Measurements from ENCODE around the gene DCUN1D1. TPM values are rescaled to one million over a fixed set of nuclear protein-coding genes. Genes with fewer than 3 reads are reported as not detected.

The DCUN1D1 gene
- total and polyA plus RNA-seq, 8 donors: 37.4 to 47.4 (median 41.0) TPM

DNA sequence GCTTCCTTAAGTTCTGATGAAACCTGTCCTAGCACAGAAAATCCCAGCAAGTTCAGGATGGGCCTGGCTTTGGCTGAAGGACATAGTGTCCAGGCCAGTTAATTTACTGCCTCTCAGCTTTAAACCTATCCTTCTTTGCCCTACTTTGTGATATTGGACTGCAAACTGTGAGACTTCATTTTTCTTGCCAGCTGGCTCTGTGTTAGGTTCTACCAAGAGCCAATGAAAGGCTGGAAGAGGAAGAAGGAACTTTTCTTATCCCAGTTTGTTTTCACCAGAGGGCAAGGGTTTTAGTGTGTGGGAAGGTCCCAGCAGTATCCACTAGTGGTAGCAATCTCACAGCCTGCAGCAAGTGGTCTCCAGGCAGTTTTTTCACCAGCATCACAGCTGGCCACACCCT, 18.2 kb downstream of the DCUN1D1 start:
- TF ChIP-seq, protein P1, sequence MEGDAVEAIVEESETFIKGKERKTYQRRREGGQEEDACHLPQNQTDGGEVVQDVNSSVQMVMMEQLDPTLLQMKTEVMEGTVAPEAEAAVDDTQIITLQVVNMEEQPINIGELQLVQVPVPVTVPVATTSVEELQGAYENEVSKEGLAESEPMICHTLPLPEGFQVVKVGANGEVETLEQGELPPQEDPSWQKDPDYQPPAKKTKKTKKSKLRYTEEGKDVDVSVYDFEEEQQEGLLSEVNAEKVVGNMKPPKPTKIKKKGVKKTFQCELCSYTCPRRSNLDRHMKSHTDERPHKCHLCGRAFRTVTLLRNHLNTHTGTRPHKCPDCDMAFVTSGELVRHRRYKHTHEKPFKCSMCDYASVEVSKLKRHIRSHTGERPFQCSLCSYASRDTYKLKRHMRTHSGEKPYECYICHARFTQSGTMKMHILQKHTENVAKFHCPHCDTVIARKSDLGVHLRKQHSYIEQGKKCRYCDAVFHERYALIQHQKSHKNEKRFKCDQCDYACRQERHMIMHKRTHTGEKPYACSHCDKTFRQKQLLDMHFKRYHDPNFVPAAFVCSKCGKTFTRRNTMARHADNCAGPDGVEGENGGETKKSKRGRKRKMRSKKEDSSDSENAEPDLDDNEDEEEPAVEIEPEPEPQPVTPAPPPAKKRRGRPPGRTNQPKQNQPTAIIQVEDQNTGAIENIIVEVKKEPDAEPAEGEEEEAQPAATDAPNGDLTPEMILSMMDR (IDR thresholded peaks at IDR 0.05): no peak
- ATAC-seq (no peak), DNase-seq (no peak)
- Histone ChIP-seq H3K27me3 (no peaks in the 10 kb centered on the region), H3K4me3 (no peak overlapping the region), H3K27ac (no peak overlapping the region), H3K4me1 (peaks cover 0 to 21% of the 10 kb centered on the region in 2 donors), H3K9me3 (no peaks in the 10 kb centered on the region), H3K36me3 (peaks cover 0 to 9% of the 10 kb centered on the region in 2 donors)
- intact Hi-C loops (cut with DNase I): no loop called here

DNA sequence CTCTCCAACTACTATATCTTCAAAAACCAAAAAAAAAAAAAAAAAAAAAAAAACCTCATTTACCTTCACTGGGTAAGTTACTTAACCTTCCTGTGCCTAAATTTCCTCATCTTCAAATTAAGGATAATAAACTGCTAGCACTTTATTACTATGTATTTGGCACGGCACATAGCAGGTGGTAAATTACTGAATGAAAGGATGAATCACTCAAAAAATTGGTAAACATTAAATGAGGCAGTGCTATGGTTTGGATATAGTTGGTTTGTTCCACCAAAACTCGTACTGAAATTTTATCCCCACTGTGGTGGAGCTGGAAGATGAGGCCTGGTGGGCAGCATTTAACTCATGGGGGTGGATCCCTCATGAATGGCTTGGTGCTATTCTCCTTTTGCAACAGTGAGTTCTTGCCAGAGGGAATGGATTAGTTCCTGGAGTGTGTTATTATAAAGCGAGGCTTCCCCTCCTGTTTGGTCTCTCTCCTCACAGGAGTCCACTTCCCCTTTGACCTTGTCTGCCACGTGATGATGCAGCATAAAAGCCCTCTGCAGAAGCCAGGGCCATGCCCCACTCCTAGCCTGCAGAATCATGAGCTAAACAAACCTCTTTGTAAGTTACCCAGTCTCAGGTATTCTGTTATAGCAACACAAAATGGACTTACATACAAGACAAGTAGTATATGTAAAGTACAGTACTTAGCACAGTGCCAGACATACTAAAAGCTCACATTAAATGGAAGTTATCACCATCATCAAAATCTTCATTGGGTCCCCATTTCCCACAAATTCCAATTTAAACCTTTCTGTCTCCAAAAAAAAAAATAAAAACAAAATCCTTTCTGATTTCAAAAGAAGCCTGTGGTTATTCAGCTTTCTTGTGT, 20.6 kb downstream of the DCUN1D1 start:
- no peaks in the 10 kb centered on the region for H3K27me3 ChIP-seq
- intact Hi-C loops (cut with DNase I): no loop called here
- peaks cover 0 to 15% of the 10 kb centered on the region in 2 donors for H3K36me3 ChIP-seq
- H3K4me3 ChIP-seq: no peak overlapping the region
- H3K9me3 ChIP-seq: no peaks in the 10 kb centered on the region
- H3K4me1 ChIP-seq: peaks cover 0 to 15% of the 10 kb centered on the region in 2 donors
- H3K27ac ChIP-seq: peak overlapping the region in 1 of 2 donors; percentile 35
- DNase-seq (no peak), ATAC-seq (peak; percentile 57)
- TF ChIP-seq, protein P1 (IDR thresholded peaks at IDR 0.05): no peak

DNA sequence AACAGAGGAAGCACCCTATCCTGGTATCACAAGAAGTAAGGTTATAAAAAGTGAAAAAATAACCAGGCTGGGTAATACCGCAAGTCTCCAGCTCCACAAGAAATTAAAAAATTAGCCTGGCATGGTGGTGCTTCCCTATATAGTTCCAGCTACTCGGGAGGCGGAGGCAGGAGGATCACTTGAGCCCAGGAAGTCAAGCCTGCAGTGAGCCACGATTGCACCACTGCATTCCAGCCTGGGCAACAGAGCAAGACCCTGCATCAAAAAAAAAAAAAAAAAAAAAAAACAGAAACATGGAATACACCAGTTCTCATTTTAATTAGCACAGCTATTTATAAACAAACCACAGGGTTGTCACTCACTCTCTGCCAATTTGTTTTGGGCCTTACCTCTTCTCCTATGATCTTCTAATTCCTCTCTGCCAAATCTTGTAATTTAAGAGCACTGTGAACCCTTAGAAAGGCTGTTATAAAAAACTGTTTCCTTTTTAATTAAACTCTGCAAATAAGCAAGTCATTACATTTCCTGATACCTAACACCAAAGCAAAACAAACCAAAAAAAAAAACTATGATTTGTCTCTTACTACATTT, 22.6 kb downstream of the DCUN1D1 start:
- Histone ChIP-seq H3K4me3 (no peak overlapping the region), H3K36me3 (peaks cover 0 to 19% of the 10 kb centered on the region in 2 donors), H3K27me3 (no peaks in the 10 kb centered on the region), H3K27ac (no peak overlapping the region), H3K9me3 (no peaks in the 10 kb centered on the region), H3K4me1 (peaks cover 0 to 15% of the 10 kb centered on the region in 2 donors)
- intact Hi-C loops (cut with DNase I): no loop called here
- DNase-seq (no peak), ATAC-seq (no peak)
- TF ChIP-seq, protein P1 (IDR thresholded peaks at IDR 0.05): no peak

DNA sequence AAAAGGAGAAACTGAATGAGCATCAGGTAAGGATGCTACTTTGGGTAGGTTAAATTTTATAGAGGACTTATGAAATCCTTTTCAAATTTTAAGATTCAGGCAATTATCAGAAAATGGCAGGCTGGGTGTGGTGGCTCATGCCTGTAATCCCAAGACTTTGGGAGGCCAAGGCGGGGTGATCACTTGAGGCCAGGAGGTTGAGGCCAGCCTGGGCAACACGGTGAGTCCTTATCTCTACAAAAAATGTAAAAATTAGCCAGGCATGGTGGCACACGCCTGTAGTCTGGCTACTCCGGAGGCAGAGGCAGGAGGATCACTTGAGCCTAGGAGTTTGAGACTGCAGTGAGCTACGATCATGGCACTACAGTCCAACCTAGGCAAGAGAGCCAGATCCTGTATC, 23.1 kb downstream of the DCUN1D1 start:
- H3K4me1 ChIP-seq: peaks cover 0 to 15% of the 10 kb centered on the region in 2 donors

More for the DNA sequence above, 23.1 kb downstream of the DCUN1D1 start:
- Histone ChIP-seq H3K27me3 (no peaks in the 10 kb centered on the region), H3K36me3 (peaks cover 0 to 20% of the 10 kb centered on the region in 2 donors), H3K4me3 (no peak overlapping the region), H3K9me3 (no peaks in the 10 kb centered on the region), H3K27ac (no peak overlapping the region)
- intact Hi-C loops (cut with DNase I): no loop called here
- TF ChIP-seq, protein P1 (IDR thresholded peaks at IDR 0.05): no peak
- DNase-seq: no peak
- ATAC-seq: no peak

All from left lung (tissue), 10 donors.